ENCODE results near the gene PSMB4.
"Not testable (repeated sequence)": the region's sequence is repeated elsewhere in the genome, so short reads cannot be mapped to it uniquely, and the experiment has no call there.

The PSMB4 gene

DNA sequence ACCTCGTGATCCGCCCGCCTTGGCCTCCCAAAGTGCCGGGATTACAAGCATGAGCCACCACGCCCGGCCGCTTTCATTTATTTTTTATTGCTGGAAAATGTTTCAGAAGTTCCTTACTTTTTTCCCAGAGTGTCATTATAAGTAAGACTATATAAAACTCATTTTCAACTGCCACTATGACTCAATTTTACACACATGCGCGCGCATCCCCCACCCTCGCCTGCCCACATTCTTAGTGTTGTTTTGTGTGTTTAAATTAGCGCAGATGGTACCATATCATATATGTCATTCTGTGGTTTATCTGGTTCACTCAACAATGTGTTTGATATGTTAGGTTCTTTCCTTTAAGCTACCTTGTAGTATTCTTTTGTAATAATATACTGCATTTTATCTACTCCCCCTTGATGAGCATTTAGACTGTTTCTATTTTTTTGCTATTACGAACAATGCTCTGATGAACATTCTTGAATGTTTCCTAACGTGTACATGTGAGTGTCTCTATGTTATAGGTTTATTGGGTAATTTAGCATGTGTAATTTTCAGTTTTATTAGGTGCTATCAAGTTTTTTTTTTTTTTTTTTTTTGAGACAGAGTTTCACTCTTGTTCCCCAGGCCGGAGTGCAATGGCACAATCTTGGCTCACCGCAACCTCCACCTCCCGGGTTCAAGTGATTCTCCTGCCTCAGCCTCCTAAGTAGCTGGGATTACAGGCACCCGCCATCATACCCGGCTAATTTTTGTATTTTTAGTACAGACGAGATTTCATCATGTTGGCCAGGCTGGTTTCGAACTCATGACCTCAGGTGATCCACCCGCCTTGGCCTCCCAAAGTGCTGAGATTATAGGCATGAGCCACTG, 8.9 kb upstream of the PSMB4 start:
- not testable (repeated sequence) for DNase-seq

DNA sequence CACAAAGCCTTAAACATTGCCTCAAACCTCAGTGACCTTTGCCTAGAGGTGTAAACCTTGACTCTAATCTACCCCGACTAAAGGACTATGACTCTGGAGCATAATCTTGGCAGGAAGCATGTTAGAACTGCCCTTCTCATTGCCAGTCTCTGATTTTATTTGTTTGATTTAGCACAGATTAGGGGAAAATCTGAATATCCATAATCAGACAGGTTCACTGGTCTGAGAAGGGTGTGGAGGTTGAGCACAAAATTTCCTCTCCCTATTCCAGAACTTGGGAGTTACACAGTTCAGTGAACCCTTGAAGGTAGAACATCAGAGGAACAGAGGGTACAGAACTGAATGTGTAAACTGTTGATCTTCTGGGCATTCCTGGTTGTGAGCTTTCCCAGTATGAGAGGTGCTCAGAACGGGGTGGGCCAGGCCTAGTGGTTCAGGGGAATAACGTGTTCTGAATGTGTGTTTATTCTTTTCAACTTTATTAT, 8.3 kb upstream of the PSMB4 start:
- DNase-seq = no peak

DNA sequence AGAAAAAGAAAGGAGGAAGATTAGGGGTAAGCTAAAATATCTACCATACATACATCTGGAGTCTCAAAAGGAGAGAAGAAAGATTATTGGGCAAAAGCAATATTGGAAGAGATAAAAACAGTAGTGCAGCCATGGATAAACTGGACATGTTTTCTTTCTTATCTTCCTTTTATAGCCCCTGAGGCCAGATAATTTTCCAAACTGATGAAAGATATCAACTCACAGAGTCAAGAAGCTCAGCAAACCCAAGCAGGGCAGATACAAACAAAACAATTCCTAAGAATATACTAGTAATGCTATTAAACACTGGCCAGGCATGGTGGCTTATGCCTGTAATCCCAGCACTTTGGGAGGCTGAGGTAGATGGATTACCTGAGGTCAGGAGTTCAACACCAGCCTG, 5.8 kb upstream of the PSMB4 start:
- DNase-seq = no peak

DNA sequence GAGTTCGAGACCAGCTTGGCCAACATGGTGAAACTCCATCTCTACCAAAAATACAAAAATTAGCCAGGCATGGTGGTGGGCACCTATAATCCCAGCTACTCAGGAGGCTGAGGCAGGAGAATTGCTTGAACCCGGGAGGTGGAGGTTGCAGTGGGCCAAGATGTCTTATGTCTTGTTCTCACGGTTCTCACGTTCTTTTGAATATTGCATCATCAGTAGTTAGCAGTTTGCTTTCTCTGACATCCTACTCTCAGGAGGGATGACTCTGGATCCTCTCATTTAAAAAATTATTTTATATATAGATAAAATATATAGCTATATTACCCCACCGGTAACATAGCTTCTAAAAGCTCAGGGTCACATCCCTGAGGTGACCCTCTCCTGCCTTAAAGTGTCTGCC, 3.1 kb upstream of the PSMB4 start:
- DNase-seq = not testable (repeated sequence)

DNA sequence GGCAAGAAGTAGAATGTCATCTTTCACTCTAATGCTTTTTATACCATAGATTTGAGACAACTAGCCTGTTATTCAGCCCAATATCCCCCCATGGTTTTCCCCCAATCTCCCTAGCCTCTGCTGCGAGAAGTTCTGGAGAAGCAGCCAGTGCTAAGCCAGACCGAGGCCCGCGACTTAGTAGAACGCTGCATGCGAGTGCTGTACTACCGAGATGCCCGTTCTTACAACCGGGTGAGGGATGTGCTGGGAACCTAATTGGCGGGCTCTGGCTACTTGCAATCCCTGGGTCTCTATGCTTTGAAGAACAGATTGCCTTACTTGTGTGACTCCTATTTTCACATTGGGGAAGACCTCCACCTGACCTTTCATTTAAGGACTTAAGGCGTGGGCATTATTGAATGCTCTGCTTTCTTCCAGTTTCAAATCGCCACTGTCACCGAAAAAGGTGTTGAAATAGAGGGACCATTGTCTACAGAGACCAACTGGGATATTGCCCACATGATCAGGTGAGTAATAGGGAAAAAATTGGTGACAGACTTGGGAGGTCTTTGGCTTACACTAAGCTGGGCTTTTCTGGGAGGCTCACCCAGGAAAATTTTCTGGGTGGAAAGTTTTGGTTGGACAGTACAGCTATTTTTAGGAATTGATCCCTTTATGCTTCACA, 1.9 kb downstream of the PSMB4 start:
- DNase-seq = no peak

DNA sequence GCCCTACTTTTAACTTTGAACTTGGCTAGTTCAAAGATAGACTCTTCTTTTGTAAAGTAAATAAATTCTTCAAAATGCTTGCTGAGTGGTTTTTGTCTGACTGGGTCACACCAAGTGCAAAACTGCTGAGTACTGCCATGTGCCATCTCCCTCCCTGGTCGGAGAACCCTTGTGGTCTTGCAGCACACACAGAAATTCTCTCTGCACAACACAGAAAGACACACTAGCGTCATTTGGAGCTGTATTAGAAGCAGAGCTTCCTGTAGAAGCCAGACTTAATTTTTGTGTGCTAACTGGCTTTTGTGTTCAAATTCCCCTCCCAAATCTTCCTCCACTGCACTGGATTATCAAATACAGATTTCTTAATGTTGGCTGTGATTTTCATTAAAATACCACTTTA, 2.5 kb downstream of the PSMB4 start:
- no peak for DNase-seq

DNA sequence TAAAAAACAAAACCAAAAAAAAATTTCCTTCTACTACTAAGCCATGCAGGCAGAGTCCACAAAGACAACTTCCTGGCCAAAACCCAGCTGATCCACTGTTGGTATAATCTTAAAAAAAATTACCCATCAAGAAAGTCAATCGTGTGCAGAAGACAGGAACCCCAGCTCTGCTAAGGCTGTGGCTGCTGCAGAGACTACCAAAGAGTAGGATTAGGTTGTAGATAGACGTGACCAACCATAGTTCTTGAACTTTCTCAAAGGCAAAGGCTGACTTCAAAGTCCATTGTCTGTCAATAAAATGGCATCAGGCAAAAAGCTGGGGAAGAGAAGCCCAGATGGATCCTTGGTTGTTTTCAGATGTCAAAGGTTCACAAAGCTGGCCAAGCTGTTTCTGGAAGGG, 3.4 kb downstream of the PSMB4 start:
- no peak for DNase-seq

DNA sequence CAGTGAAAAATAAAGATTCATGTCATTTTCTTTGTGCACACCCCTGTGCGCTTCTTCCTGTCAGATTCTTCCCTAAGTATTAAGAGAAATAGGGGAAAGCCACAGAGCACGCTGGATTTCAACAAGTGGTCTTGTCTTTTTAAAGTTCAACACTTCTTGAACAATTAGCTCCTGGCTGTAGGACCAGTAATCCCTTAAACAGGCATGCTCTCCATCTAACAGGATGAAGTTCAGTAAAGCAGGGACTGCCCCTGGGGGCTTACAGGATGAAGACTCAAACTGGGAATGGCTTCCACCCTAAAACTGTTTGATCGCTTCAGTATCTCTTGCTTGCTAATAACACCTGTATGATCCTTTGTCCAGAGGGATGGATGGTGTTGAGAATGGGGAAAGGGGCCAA, 4.2 kb downstream of the PSMB4 start:
- DNase-seq = no peak

DNA sequence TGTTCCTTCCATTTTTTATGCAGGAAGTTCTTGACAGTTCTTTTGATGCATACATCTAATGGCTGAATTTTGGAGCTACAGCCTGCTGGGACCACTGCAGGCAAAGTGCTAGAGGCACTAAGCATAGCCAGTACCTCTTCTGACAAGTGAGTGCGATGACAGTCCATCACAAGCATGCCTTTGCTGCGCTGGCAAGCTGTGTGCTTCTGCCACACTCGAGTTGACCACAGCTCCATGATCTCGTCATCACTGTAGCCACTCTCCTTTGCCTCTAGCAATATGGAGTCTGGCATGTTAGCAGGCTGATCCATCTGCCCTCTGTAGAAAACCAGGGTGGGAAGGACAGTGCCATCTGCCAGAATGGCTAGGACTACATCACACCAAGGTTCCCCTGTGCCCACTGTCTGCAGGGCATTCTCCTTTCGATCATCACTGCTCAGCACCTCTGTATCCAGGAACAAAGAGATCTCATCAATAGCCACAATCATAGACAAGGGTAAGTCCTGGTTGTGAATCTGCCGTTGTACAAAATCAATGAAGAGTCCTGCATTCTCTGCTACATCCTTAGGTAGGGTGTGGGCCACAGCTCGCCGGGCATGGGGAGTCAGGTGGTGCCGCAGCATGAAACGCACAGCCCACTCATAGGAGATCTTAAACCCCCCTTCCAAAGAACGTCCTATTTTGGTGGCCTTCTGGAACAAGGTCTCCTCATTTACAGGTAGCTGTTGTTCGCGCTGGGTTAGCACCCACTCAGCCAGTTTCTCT, 6.0 kb downstream of the PSMB4 start:
- DNase-seq = no peak

DNA sequence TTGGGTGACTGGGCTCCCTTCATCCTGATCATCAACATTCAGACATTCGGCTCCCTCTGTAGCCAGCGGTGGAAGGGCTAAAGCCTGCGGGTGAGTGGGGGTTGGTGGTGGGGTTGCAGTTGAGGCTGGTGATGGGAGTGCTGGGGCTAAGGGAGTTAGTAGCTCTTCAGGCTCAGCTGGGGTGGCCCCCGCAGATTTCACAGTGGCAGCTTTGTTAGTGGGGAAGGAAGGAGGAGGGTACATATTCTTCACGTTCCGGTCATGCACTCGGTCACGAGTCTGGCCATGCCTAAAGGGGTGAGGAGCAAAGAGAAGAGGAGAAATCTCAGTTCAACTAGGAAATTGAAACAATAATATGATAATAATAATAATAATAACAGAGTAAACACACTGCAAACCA, 6.8 kb downstream of the PSMB4 start:
- DNase-seq = no peak

DNA sequence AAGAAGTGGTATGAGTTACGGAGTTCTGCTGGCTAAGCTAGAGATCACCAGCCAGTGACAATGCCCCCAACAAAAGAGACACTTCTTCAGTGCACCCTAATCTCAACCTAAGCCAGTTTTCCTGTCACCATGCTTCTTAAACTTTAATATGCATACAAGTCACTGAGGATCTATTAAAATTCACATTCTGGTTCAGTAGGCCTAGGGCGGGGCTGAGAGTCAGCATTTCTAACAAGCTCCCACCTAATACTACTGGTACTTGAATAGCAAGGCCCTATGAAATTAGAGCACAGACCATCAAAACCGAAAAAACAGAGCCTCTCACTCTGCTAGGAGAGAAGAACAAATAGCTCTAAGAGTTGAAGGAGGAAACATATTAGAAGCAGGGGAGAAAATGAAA, 7.9 kb downstream of the PSMB4 start:
- DNase-seq = no peak

DNA sequence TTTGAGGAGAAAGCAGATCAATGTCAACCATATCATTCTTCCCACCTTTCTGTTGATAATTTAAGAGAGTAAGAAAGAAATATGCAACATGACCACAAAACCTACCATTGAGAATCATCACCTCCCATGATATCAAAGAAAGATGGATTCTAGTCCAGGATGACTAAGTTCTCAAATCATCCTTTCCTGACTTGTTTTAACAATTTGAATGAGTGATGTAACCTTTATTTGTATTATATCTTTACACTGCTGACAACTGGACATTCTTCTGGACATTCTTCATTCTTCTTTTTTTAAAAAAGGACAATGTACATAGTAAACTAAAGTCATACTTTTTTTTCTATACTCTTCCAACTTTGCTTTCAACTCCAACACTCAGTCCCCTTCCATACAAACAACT, 9.5 kb downstream of the PSMB4 start:
- DNase-seq = no peak

DNA sequence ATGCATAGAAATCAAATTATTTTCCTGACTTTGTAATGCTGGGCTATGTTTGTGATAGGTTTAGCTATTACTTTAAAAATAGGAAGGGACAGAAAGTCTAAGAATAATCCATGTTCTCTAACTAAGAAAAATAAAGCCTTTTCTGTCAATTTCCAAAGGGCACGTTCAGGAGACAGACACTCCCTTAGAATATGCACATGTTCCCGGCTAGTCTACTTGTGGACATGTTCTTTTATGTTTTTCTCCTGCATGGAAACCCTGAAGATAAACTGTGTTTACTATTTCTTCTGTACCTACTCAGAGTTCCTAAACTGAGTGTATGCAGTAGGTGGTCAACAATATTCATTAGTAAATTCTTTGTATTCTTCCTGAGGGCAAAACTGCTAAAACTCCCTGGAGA, 12.5 kb downstream of the PSMB4 start:
- DNase-seq = no peak

DNA sequence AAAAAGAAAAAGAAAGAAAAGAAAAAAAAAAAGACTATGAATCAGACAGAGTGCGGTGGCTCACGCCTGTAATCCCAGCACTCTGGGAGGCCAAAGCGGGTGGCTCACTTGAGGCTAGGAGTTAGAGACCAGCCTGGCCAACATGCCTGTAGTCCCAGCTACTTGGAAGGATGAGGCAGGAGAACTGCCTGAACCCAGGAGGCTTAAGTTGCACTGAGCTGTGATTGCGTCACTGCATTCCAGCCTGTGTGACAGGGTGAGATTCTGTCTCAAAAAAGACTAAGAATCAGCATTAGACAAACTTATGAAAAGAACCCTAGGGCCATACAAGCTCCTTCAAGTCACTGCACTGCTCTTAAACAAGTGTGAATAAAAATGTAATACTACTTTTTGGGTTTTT, 16.9 kb downstream of the PSMB4 start:
- no peak for DNase-seq

DNA sequence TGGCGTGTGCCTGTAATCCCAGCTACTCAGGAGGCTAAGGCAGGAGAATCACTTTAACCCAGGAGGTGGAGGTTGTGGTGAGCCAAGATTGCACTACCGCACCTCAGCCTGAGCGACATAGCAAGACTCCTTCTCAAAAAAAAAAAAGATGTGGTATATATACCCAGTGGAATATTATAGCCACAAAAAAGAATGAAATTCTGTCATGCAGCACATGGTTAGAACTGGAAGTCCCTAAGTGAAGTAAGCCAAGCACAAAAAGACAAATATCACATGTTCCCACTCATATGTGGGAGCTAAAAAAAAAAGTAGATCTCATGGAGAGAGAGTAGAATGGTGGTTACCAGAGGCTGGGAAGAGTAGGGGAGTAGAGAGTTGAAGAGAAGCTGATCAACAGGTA, 18.7 kb downstream of the PSMB4 start:
- DNase-seq = no peak

DNA sequence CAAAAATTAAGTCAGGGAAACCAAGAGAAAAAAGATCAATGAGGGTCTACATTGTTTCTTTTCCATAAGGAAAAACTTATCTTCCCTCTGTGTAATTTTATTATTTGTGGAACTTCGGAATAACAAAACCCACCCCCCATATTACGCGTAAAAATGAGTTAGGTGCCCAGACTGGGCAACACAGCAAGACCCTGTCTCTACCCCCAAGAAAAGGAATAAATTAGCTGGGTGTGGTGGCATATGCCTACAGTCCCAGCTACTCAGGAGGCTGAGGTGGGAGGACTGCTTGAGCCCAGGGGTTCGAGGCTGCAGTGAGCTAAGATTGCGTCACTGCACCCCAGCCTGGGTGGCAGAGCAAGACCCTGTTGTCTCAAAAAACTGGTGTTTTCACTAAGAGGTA, 20.4 kb downstream of the PSMB4 start:
- no peak for DNase-seq

DNA sequence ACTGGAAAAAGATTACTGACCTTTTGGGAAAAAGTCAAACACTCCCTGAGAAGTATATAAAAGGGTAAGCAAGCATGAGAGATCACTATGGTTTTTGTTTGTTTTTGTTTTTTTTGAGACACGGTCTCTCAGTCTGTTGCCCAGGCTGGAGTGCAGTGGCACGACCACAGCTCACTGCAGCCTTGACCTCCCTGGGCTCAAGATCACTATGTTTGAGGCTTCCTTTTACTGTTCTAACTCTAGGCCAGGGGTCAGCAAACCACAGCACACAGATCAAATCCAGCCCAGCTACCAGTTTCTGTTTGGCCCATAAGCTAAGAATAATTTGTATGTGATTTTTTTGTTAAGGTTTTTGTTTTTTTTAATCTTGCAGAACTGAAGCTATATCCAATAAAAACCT, 25.7 kb downstream of the PSMB4 start:
- no peak for DNase-seq

DNA sequence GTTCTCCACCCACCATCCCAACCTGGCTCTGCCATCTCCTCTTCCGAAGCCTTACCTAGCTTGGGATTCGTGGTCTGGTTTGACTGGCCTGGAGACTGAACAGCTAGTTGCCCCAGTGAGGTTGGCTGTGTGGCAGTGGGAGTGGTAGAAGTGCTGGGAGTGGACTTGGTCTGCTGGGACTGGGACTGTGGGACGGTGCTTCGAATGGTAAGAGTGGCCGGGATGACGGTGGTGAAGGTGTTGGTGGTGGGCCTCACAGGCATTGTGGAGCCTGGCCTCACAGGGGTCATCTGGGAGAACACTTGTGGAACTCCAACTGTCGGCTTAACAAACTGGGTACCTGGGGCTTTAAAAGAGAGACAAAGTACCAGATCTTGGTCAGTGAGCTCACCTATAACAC, 28.7 kb downstream of the PSMB4 start:
- no peak for DNase-seq

DNA sequence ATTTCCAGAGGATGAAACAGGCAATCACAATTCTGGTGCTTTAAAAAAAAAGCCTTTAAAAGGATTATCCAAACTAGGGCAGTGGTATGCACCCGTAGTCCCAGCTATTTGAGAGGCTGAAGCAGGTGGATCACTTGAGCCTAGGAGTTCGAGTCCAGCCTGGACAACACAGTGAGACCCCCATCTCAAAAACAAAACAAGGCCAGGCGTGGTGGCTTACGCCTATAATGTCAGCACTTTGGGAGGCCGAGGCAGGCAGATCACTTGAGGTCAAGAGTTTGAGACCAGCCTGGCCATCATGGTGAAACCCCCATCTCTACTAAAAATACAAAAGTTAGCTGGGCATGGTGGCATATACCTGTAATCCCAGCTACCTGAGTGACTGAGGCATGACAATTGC, 34.5 kb downstream of the PSMB4 start:
- not testable (repeated sequence) for DNase-seq

DNA sequence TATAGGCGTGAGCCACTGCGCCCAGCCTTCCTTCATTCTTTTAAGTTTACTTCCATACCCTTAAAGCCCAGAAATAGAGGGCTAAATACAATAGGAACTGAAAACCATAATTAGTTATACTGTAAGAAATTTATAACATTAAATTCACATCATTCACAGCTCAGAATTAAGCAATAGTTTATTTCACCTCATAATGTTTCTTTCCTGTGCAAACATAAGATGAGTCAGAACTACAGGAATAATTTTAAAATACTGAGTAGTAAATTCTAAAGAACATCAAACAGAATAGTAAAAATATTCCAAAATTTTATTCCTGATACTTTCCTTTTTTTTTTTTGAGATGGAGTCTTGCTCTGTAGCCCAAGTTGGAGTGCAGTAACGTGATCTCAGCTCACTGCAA, 35.8 kb downstream of the PSMB4 start:
- no peak for DNase-seq

DNA sequence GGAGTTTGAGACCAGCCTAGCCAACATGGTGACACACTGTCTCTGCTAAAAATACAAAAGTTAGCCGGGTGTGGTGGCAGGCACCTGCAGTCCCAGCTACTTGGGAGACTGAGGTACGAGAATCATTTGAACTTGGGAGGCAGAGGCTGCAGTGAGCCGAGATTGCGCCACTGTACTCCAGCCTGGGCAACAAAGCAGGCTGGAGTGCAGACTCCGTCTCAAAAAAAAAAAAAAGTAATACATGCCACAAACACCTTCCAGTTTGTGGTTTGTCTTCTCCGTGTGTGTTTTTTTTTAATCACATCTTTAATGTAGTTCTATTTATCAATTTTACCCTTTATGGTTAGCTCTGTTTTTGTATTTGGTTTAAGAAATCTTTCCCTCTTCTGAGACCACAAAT, 37.6 kb downstream of the PSMB4 start:
- DNase-seq = no peak

DNA sequence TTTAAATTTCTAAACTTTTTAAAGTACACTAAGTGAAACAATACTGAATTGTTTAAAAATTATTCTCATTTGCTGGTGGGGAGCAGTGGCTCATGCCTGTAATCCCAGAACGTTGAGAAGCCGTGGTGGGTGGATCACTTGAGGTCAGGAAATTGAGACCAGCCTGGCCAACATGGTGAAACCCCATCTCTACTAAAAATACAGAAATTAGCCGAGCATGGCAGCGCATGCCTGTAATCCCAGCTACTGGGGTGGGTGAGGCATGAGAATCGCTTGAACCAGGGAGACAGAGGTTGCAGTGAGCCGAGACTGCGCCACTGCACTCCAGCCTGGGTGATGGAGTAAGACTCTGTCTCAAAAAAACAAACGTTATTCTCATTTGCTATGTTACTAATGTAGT, 38.0 kb downstream of the PSMB4 start:
- DNase-seq = not testable (repeated sequence)

DNA sequence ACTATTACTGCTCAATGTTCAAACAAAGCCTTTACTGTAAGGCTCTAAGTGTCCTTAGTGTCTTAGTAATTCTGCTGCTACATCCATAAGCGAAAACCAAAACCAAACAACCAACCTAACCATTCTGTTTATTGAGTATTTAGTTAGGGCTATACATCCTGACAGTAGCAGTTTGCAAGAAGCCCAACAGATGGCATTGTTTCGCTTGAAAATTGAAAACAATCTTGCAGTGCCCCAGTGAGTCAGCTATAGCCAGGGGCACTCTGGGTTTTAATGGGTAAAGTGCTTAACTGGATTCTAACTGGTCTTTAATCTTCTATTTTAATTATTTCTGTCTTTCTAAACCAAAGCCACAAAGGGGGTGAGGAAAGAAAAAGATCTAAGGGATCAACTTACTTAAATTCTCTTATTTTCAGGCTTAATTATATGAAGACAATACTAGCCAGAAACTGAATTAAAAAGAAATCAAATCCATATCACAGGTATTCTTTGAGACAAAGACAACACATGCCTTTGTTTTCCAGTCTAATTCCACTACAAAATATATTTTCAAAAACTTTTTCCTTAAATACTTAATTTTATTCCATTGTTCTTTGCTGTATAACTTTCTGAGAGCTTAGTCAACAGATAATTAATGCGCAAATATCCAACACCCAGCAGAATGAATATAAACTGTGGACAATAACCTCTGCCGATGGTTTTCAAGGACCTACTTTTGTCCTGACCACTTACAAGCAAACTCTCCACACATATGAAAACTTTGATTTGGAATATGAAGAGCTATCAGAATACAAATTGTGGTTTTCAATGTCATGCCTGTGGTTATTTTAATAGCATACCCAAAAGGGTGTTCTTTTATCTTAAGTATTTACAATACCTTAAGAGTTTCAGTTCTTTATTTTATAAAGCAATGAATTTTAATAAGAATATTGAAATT, 44.7 kb downstream of the PSMB4 start:
- DNase-seq = peak; percentile 5 to 39 (median 20)

Measured in activated CD4-positive, CD25-positive, alpha-beta regulatory T cell (primary cell).